ENCODE results near the gene OR2V2. TPM values are rescaled to one million over a fixed set of nuclear protein-coding genes. Genes with fewer than 3 reads are reported as not detected.

OR2V2 gene
- total and polyA plus RNA-seq, 10 of the 15 experiments (the other 5 are each of a cell fraction or from before 2014, with no cell fraction given): 0.26 TPM; not detected in 9

DNA sequence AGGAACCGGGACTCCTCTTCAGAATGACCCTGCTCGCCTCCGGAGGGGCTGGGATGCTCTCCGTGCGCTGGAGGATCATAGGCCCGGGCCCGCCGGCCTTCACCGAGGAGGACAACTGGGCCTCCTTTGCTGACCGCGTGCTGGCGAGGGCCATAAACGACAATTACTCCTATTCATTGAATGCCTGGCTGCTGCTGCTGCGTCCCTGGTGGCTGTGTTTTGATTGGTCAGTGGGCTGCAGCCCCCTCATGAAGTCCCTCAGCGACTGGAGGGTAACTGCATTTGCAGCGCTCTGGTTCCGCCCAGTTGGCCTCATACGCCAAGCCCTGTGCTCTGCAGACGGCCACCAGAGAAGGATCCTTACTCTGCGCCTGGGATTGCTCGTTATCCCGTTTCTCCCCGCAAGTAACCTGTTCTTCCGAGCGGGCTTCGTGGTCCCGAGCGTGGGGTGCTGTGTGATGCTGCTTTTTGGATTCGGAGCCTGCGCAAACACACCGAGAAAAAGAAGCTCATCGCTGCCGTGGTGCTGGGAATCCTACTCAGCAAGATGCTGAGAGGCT, 33.0 kb upstream of the OR2V2 start:
- H3K27ac ChIP-seq (ENCODE audit: control insufficient read depth, insufficient read depth): no peak overlapping the region
- no peak for FAIRE-seq
- ChIA-PET RAD21 (ENCODE audit: unreplicated experiment) (no interaction called here), SMC1A (ENCODE audit: uncharacterized antibody, unreplicated experiment) (no interaction called here), POLR2A (no interaction called here), CTCF (interaction anchor here (0.6 kb wide), 1 partner anchor 35 kb away, joined by 5 read pairs; no protein-coding TSS in a partner anchor)
- H3K36me3 ChIP-seq (ENCODE audit: control insufficient read depth in 2 of 2, insufficient read depth in 2 of 2, low read length in 1 of 2): no peaks in the 10 kb centered on the region
- in situ Hi-C loops (cut with MboI): no loop called here
- no peaks in the 10 kb centered on the region for H3K79me2 ChIP-seq (ENCODE audit: control insufficient read depth, insufficient read depth, low read length)
- H3K4me2 ChIP-seq (ENCODE audit: control insufficient read depth, insufficient read depth): no peak overlapping the region
- H3K9ac ChIP-seq (ENCODE audit: control insufficient read depth, insufficient read depth, low read length): no peak overlapping the region
- peaks cover 0 to 3% of the 10 kb centered on the region in 2 experiments; a peak in 2 of 4 replicates for H3K27me3 ChIP-seq (replicated peaks in 1 of 2; ENCODE audit: control insufficient read depth in 2 of 2, insufficient read depth in 2 of 2, low read length in 1 of 2)
- H2AFZ ChIP-seq (ENCODE audit: control insufficient read depth, low read depth, low read length): no peak overlapping the region
- DNase-seq (ENCODE audit: low read depth, low spot score): no peak
- TF ChIP-seq IRF4 (IDR thresholded peaks at IDR 0.05; ENCODE audit: low read depth, low read length) (no peak), FOXM1 (IDR thresholded peaks at IDR 0.05; ENCODE audit: low read depth, low read length) (no peak), ZNF217 (IDR thresholded peaks at IDR 0.05) (no peak), ZNF592 (IDR thresholded peaks at IDR 0.05) (no peak), SMC3 (IDR thresholded peaks at IDR 0.05; ENCODE audit: borderline replicate concordance, low read length) (no peak), POLR2A (IDR thresholded peaks at IDR 0.05; ENCODE audit: low read depth, low read length) (no peak), KLF5 (IDR thresholded peaks at IDR 0.05; ENCODE audit: partially characterized antibody) (no peak), ZBED1 (IDR thresholded peaks at IDR 0.05; ENCODE audit: borderline replicate concordance) (no peak), RAD51 (IDR thresholded peaks at IDR 0.05) (no peak), RBBP5 (conservative IDR thresholded peaks at IDR 0.05) (no peak), NFYB (IDR thresholded peaks at IDR 0.05; ENCODE audit: insufficient read depth, low read depth, low read length) (no peak), TARDBP (IDR thresholded peaks at IDR 0.05; ENCODE audit: borderline replicate concordance) (no peak), CBFB (IDR thresholded peaks at IDR 0.05; ENCODE audit: low read depth) (no peak)
- WGBS (ENCODE audit: insufficient coverage, insufficient replicate concordance, low lambda C conversion rate, missing lambda C conversion rate): 61% methylated on average over 33 of the region's 33 CpGs
- no peaks in the 10 kb centered on the region for H3K4me1 ChIP-seq (ENCODE audit: control insufficient read depth, insufficient read depth, low read length)
- H4K20me1 ChIP-seq (ENCODE audit: control insufficient read depth, insufficient read depth): no peaks in the 10 kb centered on the region
- no peak for ATAC-seq
- BruUV-seq (replicated peaks): no TSS peak
- H3K9me3 ChIP-seq (replicated peaks; ENCODE audit: control insufficient read depth, insufficient read depth, low read length): peaks cover 3% of the 10 kb centered on the region; the same call in 1 of the 3 replicates
- intact Hi-C loops (cut with micrococcal nuclease; ENCODE audit: unreplicated experiment): no loop called here
- H3K4me3 ChIP-seq: no peak overlapping the region
